A549 (cell line): ENCODE measurements around the gene THYN1. TPM values are rescaled to one million over a fixed set of nuclear protein-coding genes. Genes with fewer than 3 reads are reported as not detected.

Experiments
- ATAC-seq, 2 experiments: fragments of 200-7000 bp in 1 of 2; fragments of >200 bp in 1 of 2; cut with Nextera tagmentation in 1 of 2; cut with Tn5 transposase in 1 of 2; 3 replicates each; pipeline versions ENCODE4 v1.8.0 to v1.9.1; 2018 to 2020; ENCODE audit warnings: mild to moderate bottlenecking in 1 of 2, moderate library complexity in 1 of 2
- CTCF ChIA-PET: fragments of 300-600 bp; sonication (Branson Sonifier 250); formaldehyde crosslinking; extraction: SDS; loops from one replicate; lab custom pipeline; 2021; ENCODE audit warnings: antibody characterized with exemption, inconsistent platforms; lab: Yijun Ruan, JAX
- POLR2A ChIA-PET: fragments of 350-600 bp; formaldehyde crosslinking; extraction: SDS; loops from one replicate; lab custom pipeline; 2021; ENCODE audit warnings: antibody characterized with exemption, inconsistent platforms; lab: Yijun Ruan, JAX
- DNase-seq, 2 experiments: peaks; one replicate each; pipeline versions ENCODE4 v3.0.0 to v3.0.0-alpha.2; 2011 to 2016; ENCODE audit warnings: low read depth in 1 of 2, low spot score in 1 of 2
- FAIRE-seq: peaks from 2 replicates; lab custom pipeline; 2011; peaks lifted over from hg19 to GRCh38; lab: Jason Lieb, UNC
- H3K27ac ChIP-seq, 2 experiments: fragments of >200 bp; sonication (Bioruptor Twin); formaldehyde crosslinking; 3 replicates each; pipeline ENCODE4 v1.5.1; 2016 to 2017
- H3K4me1 ChIP-seq: fragments of >200 bp; sonication (Bioruptor Twin); formaldehyde crosslinking; 3 replicates; pipeline ENCODE4 v1.6.1; 2016
- H3K4me2 ChIP-seq: fragments of >200 bp; sonication (Bioruptor Twin); formaldehyde crosslinking; 3 replicates; pipeline ENCODE4 v1.6.1; 2016
- H3K4me3 ChIP-seq: fragments of >200 bp; sonication (Bioruptor Twin); formaldehyde crosslinking; 3 replicates; pipeline ENCODE4 v1.5.1; 2016
- H3K9me3 ChIP-seq: fragments of >200 bp; sonication (Bioruptor Twin); formaldehyde crosslinking; 3 replicates; pipeline ENCODE4 v1.6.1; 2016
- BHLHE40 ChIP-seq: IDR thresholded peaks from 2 replicates; pipeline ENCODE4 v1.6.1; 2012; ENCODE audit warnings: low read depth, low read length, inconsistent platforms
- CEBPB ChIP-seq, 2 experiments: fragments of >200 bp in 1 of 2; sonication (Bioruptor Twin) in 1 of 2; formaldehyde crosslinking in 1 of 2; IDR thresholded peaks; 2 replicates each; pipeline ENCODE4 v1.6.1; 2012 to 2016
- EHMT2 ChIP-seq: fragments of 200-600 bp; sonication (generic); IDR thresholded peaks from 2 replicates; pipeline ENCODE4 v1.6.1; 2016; ENCODE audit warnings: antibody characterized with exemption, low read depth, mild to moderate bottlenecking, moderate library complexity
- ELK1 ChIP-seq: fragments of 150-350 bp; IDR thresholded peaks from 2 replicates; pipeline ENCODE4 v1.6.1; 2014; ENCODE audit warnings: low read depth, mild to moderate bottlenecking, low read length
- FOXS1 ChIP-seq: fragments of 250-450 bp; sonication (Bioruptor Pico); IDR thresholded peaks from 2 replicates; pipeline ENCODE4 v1.5.0; 2020; ENCODE audit warnings: mild to moderate bottlenecking, moderate library complexity
- GATA3 ChIP-seq: IDR thresholded peaks from 2 replicates; pipeline ENCODE4 v1.6.1; 2012; ENCODE audit warnings: borderline replicate concordance
- HDAC2 ChIP-seq: fragments of 200-600 bp; sonication (generic); IDR thresholded peaks from 2 replicates; pipeline ENCODE4 v1.6.1; 2016
- JUN ChIP-seq, 2 experiments: fragments of >200 bp; sonication (Bioruptor Twin); formaldehyde crosslinking; IDR thresholded peaks; 2 replicates in 1 of 2; 3 replicates in 1 of 2; pipeline ENCODE4 v1.6.1; 2016 to 2017
- KDM1A ChIP-seq: fragments of 200-600 bp; sonication (generic); IDR thresholded peaks from 2 replicates; pipeline ENCODE4 v1.6.1; 2016; ENCODE audit warnings: low read depth, mild to moderate bottlenecking
- KDM5A ChIP-seq: fragments of 200-600 bp; sonication (generic); IDR thresholded peaks from 2 replicates; pipeline ENCODE4 v1.6.1; 2016; ENCODE audit warnings: antibody characterized with exemption, mild to moderate bottlenecking
- MAZ ChIP-seq: fragments of 150-350 bp; IDR thresholded peaks from 2 replicates; pipeline ENCODE4 v1.6.1; 2014; ENCODE audit warnings: antibody characterized with exemption, low read depth, low read length, borderline replicate concordance
- NPAS2 ChIP-seq: fragments of 250-450 bp; sonication (Bioruptor Pico); IDR thresholded peaks from 2 replicates; pipeline ENCODE4 v1.8.0; 2022; ENCODE audit warnings: mild to moderate bottlenecking, moderate library complexity, borderline replicate concordance
- NR3C1 ChIP-seq: fragments of >200 bp; sonication (Bioruptor Twin); formaldehyde crosslinking; IDR thresholded peaks from 3 replicates; pipeline ENCODE4 v1.6.1; 2017
- POLR2A ChIP-seq: IDR thresholded peaks from 2 replicates; pipeline ENCODE4 v1.6.1; 2012; ENCODE audit warnings: mild to moderate bottlenecking, low read length
- POLR2AphosphoS2 ChIP-seq: conservative IDR thresholded peaks from 2 replicates; pipeline ENCODE4 v1.6.1; 2012; ENCODE audit warnings: low read length, improper control_type of control experiment, inconsistent platforms
- RCOR1 ChIP-seq: fragments of 150-350 bp; IDR thresholded peaks from 2 replicates; pipeline ENCODE4 v1.6.1; 2014; ENCODE audit warnings: antibody characterized with exemption, low read length, low read depth
- RFX5 ChIP-seq: fragments of 450-650 bp; IDR thresholded peaks from 2 replicates; pipeline ENCODE4 v1.7.1; 2014; ENCODE audit warnings: antibody characterized with exemption, mild to moderate bottlenecking, moderate library complexity
- RNF2 ChIP-seq: fragments of 200-600 bp; sonication (generic); IDR thresholded peaks from 2 replicates; pipeline ENCODE4 v1.6.1; 2016; ENCODE audit warnings: low read depth, mild to moderate bottlenecking, antibody characterized with exemption, moderate library complexity, borderline replicate concordance
- SMC3 ChIP-seq: fragments of >200 bp; sonication (Bioruptor Twin); formaldehyde crosslinking; IDR thresholded peaks from 3 replicates; pipeline ENCODE4 v1.6.1; 2018; ENCODE audit warnings: inconsistent platforms
- TFCP2L1 ChIP-seq: fragments of 250-450 bp; sonication (Bioruptor Pico); IDR thresholded peaks from 2 replicates; pipeline ENCODE4 v1.5.0; 2021; ENCODE audit warnings: mild to moderate bottlenecking
- ZFP36 ChIP-seq: fragments of 450-650 bp; IDR thresholded peaks from 2 replicates; pipeline ENCODE4 v1.6.1; 2014; ENCODE audit warnings: borderline replicate concordance; ENCODE audit not compliant: partially characterized antibody
- ZSCAN20 ChIP-seq: fragments of 250-450 bp; sonication (Bioruptor Pico); IDR thresholded peaks from 2 replicates; pipeline ENCODE4 v1.8.0; 2022; ENCODE audit warnings: mild to moderate bottlenecking, moderate library complexity
- WGBS: methylation state at CpG from one replicate; pipeline ENCODE4 v1.1.6; 2017; ENCODE audit errors: missing lambda C conversion rate; 5-methylcytosine and 5-hydroxymethylcytosine counted together
- polyA plus RNA-seq, 4 experiments: library from polyadenylated mRNA; depleted of rRNA in 3 of 4; stranded (reverse); fragments of >200 nt; fragmentation: RNase III in 1 of 4; extraction: RNeasy Plus Mini Kit Qiagen cat#74134 plus additional on column Dnase treatment in 1 of 4; gene quantifications; 2 replicates in 3 of 4; 3 replicates in 1 of 4; pipeline ENCODE4 v1.2.3, GENCODE V29; 2011 to 2017
- TF ChIP-seq, protein P1 (sequence below): fragments of 450-650 bp; IDR thresholded peaks from 2 replicates; pipeline ENCODE4 v1.6.1; 2014; ENCODE audit warnings: antibody characterized with exemption
- TF ChIP-seq, protein P2 (sequence below): fragments of 250-450 bp; sonication (Bioruptor Pico); IDR thresholded peaks from 2 replicates; pipeline ENCODE4 v1.5.0; 2021; ENCODE audit warnings: mild to moderate bottlenecking, moderate library complexity, borderline replicate concordance
- TF ChIP-seq, protein P3 (sequence below): fragments of >200 bp; sonication (Bioruptor Twin); formaldehyde crosslinking; IDR thresholded peaks from 3 replicates; pipeline ENCODE4 v1.6.1; 2016

The THYN1 gene
- polyA plus RNA-seq, 2 of the 4 experiments (the other 2 are of a cell fraction) = 20.8 to 27.9 TPM

DNA sequence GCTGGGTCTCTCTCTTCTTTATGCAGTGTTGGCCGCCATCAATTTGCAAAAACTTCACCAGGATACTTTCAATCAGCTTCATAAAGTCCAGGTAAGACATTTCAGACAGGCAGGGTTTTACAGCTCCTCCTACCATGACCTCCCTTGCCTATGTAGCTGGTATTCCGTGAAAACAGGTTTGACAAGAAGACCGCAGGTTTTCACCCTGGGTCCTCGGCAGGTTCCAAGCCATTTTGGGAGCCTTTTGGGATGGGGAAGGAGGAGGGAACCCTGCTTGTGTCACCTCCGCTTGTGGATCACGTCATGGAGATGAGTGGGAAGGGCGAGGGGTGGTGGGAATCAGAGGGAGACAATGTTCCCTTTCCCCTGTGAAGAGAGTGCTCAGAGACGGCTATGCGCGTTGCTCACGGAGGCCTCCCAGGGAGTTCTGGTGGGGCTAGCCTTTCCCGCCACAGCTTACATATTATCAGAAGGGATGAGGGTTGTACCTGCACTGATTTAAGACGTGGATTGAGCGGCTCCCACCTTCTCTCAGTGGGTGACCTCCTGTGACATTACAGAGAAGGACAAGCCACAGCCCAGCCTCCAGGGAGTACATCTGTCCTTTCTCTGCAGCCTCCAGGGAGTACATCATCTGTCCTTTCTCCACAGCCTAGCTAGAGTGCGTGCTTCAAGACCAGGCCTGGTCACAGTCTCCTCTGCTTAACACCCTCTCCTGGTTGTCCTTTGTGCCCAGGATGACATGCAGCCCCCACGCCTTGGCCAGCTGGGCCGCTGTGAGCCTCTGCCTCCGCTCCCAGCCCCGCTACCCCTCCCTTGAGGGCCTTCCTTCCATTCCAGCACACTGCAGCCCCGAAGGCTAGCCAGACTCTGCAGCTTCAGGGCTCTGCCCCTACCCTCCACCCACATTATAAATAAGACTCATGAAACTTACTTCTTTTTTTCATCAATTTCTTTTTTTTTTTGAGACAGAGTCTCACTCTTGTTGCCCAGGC, 40.3 kb upstream of the THYN1 start:
- WGBS = 49% methylated on average over 17 of the region's 20 CpGs
- TF ChIP-seq, protein P1, sequence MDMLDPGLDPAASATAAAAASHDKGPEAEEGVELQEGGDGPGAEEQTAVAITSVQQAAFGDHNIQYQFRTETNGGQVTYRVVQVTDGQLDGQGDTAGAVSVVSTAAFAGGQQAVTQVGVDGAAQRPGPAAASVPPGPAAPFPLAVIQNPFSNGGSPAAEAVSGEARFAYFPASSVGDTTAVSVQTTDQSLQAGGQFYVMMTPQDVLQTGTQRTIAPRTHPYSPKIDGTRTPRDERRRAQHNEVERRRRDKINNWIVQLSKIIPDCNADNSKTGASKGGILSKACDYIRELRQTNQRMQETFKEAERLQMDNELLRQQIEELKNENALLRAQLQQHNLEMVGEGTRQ = no peak
- no peak for TF ChIP-seq ZFP36
- no peak for TF ChIP-seq POLR2AphosphoS2
- TF ChIP-seq, protein P2, sequence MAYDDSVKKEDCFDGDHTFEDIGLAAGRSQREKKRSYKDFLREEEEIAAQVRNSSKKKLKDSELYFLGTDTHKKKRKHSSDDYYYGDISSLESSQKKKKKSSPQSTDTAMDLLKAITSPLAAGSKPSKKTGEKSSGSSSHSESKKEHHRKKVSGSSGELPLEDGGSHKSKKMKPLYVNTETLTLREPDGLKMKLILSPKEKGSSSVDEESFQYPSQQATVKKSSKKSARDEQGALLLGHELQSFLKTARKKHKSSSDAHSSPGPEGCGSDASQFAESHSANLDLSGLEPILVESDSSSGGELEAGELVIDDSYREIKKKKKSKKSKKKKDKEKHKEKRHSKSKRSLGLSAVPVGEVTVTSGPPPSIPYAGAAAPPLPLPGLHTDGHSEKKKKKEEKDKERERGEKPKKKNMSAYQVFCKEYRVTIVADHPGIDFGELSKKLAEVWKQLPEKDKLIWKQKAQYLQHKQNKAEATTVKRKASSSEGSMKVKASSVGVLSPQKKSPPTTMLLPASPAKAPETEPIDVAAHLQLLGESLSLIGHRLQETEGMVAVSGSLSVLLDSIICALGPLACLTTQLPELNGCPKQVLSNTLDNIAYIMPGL = no peak
- TF ChIP-seq EHMT2 = no peak
- no peak for TF ChIP-seq TFCP2L1 (CRISPR knock-in tag)
- no peak for TF ChIP-seq POLR2A
- no peak for TF ChIP-seq HDAC2
- no peak for TF ChIP-seq BHLHE40
- TF ChIP-seq JUN (IDR thresholded peaks at IDR 0.05) = no peak
- no peak for TF ChIP-seq ELK1
- no peak for TF ChIP-seq NPAS2 (CRISPR knock-in tag)
- TF ChIP-seq, all 56 proteins: peak for 0
- ATAC-seq (no peak), DNase-seq (no peak), FAIRE-seq (no peak)
- H3K4me2 ChIP-seq = no peak overlapping the region
- H3K4me1 ChIP-seq = no peaks in the 10 kb centered on the region
- CTCF ChIA-PET = no interaction called here
- H3K27ac ChIP-seq = no peak overlapping the region
- H3K4me3 ChIP-seq = no peak overlapping the region
- POLR2A ChIA-PET = no interaction called here
- H3K9me3 ChIP-seq = no peaks in the 10 kb centered on the region

GRCh38 chr11:134292661-134293060, 39.5 kb upstream of the THYN1 start:
- Histone ChIP-seq H3K4me3 (no peak overlapping the region), H3K4me1 (no peaks in the 10 kb centered on the region), H3K9me3 (no peaks in the 10 kb centered on the region), H3K27ac (no peak overlapping the region), H3K4me2 (no peak overlapping the region)
- FAIRE-seq = no peak
- TF ChIP-seq TFCP2L1 (CRISPR knock-in tag) (no peak), RNF2 (no peak), KDM5A (no peak), NR3C1 (no peak), POLR2AphosphoS2 (no peak), EHMT2 (no peak), MAZ (no peak), JUN (IDR thresholded peaks at IDR 0.05) (no peak), KDM1A (no peak), SMC3 (no peak), RFX5 (no peak), GATA3 (no peak), HDAC2 (no peak), ZSCAN20 (CRISPR knock-in tag) (no peak), RCOR1 (no peak), FOXS1 (CRISPR knock-in tag) (no peak), CEBPB (IDR thresholded peaks at IDR 0.05) (no peak)
- TF ChIP-seq, protein P3, sequence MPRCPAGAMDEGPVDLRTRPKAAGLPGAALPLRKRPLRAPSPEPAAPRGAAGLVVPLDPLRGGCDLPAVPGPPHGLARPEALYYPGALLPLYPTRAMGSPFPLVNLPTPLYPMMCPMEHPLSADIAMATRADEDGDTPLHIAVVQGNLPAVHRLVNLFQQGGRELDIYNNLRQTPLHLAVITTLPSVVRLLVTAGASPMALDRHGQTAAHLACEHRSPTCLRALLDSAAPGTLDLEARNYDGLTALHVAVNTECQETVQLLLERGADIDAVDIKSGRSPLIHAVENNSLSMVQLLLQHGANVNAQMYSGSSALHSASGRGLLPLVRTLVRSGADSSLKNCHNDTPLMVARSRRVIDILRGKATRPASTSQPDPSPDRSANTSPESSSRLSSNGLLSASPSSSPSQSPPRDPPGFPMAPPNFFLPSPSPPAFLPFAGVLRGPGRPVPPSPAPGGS = no peak
- 49% methylated on average over 13 of the region's 15 CpGs for WGBS
- DNase-seq = no peak
- POLR2A ChIA-PET = no interaction called here
- ATAC-seq = no peak; a peak in 1 of 6 replicates
- CTCF ChIA-PET = no interaction called here
